HG03521 (cell line): ENCODE results near the gene LPIN1.

Source experiments
- ATAC-seq: cut with Tn5 transposase; IDR thresholded peaks from one replicate; pipeline ENCODE4 v1.9.1; 2021; ENCODE audit warnings: mild to moderate bottlenecking, moderate library complexity; ENCODE audit not compliant: unreplicated experiment

LPIN1 gene, protein sequence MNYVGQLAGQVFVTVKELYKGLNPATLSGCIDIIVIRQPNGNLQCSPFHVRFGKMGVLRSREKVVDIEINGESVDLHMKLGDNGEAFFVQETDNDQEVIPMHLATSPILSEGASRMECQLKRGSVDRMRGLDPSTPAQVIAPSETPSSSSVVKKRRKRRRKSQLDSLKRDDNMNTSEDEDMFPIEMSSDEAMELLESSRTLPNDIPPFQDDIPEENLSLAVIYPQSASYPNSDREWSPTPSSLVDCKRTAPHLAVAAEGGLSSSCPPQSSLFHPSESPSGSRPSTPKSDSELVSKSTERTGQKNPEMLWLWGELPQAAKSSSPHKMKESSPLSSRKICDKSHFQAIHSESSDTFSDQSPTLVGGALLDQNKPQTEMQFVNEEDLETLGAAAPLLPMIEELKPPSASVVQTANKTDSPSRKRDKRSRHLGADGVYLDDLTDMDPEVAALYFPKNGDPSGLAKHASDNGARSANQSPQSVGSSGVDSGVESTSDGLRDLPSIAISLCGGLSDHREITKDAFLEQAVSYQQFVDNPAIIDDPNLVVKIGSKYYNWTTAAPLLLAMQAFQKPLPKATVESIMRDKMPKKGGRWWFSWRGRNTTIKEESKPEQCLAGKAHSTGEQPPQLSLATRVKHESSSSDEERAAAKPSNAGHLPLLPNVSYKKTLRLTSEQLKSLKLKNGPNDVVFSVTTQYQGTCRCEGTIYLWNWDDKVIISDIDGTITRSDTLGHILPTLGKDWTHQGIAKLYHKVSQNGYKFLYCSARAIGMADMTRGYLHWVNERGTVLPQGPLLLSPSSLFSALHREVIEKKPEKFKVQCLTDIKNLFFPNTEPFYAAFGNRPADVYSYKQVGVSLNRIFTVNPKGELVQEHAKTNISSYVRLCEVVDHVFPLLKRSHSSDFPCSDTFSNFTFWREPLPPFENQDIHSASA

GRCh38 chr2:11746376-11746806 is at the start of gene LPIN1:
Gene LPIN1, plus strand, starts transcription at chr2:11746632. Its CDS starts 18,910 bp downstream, at chr2:11765542.
- peak; percentile 42 for ATAC-seq

DNA sequence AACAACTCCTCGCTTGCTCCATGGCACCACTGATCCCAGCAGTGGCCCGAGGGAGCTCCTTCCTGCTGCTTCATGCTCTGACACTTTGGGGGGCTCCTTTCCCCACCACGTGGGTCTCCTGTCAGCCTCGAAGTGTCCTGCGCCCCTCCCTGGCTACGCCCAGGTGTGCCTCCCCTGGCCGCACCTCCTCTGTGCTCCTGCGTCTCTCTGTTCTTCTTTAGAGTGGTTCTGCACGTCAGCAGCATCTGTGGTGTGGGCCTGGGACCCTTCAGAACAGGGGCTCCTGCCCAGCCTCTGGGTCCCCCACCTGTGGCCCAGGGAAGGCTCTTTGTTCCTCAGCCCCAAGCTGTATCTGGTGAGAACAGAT is 49.7 kb upstream of the LPIN1 start:
- no peak for ATAC-seq

- no peak for ATAC-seq
These were observed 49.1 kb upstream of the LPIN1 start for GRCh38 chr2:11697103-11697871.

- ATAC-seq, result no peak
These were observed 48.2 kb upstream of the LPIN1 start for GRCh38 chr2:11698009-11698922.

- no peak for ATAC-seq
These were observed 46.5 kb upstream of the LPIN1 start for GRCh38 chr2:11699686-11700670.

DNA sequence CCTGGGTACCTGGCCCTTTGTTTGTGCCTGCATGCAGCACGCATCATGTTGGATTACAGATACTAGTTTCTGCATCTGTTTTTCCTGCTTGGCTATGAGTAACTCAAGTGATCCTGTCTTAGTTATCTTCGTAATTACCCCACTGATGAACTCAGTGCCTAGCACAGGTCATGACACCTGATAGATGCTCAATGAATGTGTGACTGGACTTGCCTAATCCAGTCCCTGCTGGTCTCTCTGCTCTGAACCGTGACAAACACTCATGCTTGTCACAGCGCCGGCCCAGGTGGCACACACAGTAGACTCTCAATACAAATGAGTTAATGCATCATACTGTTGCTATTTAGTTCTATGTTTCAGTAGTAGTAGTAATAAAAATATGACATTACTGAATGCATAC is 45.2 kb upstream of the LPIN1 start:
- no peak for ATAC-seq

GRCh38 chr2:11701751-11702301 is 44.6 kb upstream of the LPIN1 start:
- no peak for ATAC-seq

DNA sequence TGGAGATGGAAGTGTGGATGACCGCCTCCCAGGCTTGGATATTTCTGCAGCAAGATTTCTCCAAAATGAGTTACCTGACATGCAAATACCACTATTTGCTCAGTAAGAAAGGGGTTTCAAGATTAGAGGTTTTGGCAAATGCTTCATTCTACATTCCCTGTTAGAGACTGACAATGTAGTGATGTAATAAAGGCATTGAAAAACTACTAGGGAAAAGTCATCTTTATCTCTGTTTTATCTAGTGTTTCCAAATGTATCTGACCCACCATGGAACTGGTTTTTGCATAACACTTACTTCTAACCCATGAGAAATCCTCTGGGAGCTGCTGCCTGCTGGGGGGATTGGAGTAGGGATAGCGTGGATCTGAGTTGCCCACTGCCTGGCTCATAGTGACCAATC is 43.5 kb upstream of the LPIN1 start:
- ATAC-seq, result no peak

- ATAC-seq, result no peak
These were observed 42.7 kb upstream of the LPIN1 start for GRCh38 chr2:11703700-11704099.

- ATAC-seq, result no peak
These were observed 41.4 kb upstream of the LPIN1 start for GRCh38 chr2:11705063-11705462.

DNA sequence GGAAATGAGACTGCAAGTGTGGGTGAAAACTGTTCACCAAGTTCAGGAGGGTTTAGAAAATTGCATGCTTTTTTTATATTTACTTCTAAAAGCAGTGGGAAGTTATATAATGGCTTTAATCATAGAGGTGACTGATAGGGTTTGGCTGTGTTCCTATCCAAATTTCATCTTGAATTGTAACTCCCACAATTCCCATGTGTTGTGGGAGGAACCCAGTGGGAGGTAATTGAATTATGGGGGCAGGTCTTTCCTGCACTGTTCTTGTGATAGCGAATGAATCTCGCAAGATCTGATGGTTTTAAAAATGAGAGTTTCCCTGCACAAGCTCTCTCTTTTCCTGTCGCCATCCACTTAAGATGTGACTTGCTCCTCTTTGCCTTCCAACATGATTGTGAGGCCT is 40.7 kb upstream of the LPIN1 start:
- ATAC-seq, result no peak

- no peak for ATAC-seq
These were observed 38.3 kb upstream of the LPIN1 start for GRCh38 chr2:11708106-11708505.

DNA sequence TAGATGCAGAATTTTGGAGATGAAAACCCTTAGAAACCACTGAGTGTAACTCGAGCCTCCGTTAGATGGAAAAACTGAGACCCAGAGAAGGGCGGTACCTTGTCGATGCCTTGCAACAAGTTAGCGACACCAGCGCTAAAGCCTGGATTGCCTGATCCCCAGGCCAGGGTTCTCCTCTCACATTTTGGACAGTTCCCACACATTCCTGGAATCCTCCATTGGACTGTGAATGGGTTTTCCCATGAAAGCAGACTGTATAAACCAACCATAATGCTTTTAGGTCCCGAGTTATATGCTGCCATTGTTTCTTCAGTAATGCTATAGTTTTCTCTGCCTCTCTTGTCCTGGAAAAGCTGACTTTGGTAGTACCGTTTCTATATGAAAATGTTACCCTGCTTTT is 37.1 kb upstream of the LPIN1 start:
- no peak for ATAC-seq

DNA sequence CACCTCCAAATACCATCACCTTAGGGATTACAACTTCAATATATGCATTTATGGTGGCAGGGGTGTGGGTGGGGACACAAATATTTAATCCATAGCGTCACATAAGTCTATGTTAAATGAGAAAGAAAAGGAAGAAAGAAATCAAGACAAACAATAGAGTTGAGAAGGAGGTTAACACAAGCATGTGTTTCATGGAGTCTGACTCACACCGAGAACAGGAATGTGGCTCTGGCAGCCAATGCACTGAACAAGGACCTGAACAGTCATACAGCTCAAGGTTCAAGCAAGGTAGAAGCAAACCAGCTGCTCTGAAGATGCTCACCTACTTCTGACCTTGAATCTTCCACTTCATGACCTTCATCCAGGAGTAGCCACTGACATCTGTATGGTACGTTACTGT is 36.2 kb upstream of the LPIN1 start:
- ATAC-seq, result no peak

GRCh38 chr2:11710632-11711353 is 35.6 kb upstream of the LPIN1 start:
- ATAC-seq, result no peak

- ATAC-seq, result no peak
These were observed 35.1 kb upstream of the LPIN1 start for GRCh38 chr2:11711354-11711716.

- ATAC-seq, result no peak
These were observed 34.7 kb upstream of the LPIN1 start for GRCh38 chr2:11711751-11712150.

DNA sequence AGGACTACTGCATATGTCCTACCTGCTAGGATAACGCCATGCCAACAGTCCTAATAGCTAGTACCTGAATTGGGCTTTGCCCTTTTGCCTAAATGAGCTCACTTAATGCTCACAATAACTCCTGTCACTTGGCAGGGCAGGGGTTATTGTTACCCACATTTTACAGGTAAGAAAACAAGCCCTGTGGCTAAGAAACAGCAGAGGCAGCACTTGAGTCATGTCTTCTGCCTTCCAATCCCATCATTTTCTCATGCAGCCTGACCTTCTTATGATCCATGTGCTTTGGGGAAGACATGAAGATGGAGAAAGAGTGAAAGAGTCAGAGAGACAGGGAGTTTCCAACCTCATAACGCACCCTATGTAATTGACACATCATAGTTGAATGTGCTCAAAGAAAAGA is 33.6 kb upstream of the LPIN1 start:
- no peak for ATAC-seq
